GM23338 (cell line): Measurements from ENCODE around the gene ITPRID1. TPM values are rescaled to one million over a fixed set of nuclear protein-coding genes. Genes with fewer than 3 reads are reported as not detected.

Experiments
- ATAC-seq: fragments of 200-7000 bp; cut with Tn5 transposase; 3 replicates; pipeline ENCODE4 v1.9.1; 2020
- DNase-seq: peaks from one replicate; pipeline ENCODE4 v3.0.0-alpha.2; 2015; ENCODE audit warnings: low spot score
- H2AFZ ChIP-seq: fragments of 200-600 bp; sonication (generic); 2 replicates; pipeline ENCODE4 v1.8.0; 2016; ENCODE audit warnings: antibody characterized with exemption, mild to moderate bottlenecking, moderate library complexity
- H3F3A ChIP-seq: fragments of 200-600 bp; sonication (generic); replicated peaks from 2 replicates; pipeline ENCODE4 v1.8.0; 2017; ENCODE audit warnings: antibody characterized with exemption, mixed run types, low read depth
- H3K27ac ChIP-seq: fragments of 200-600 bp; sonication (generic); 2 replicates; pipeline ENCODE4 v1.6.1; 2016; ENCODE audit warnings: low read depth
- H3K27me3 ChIP-seq: fragments of 200-600 bp; sonication (generic); 2 replicates; pipeline ENCODE4 v1.8.0; 2016; ENCODE audit warnings: mild to moderate bottlenecking, mixed run types, moderate library complexity; ENCODE audit not compliant: insufficient read depth
- H3K36me3 ChIP-seq: fragments of 200-600 bp; sonication (generic); 2 replicates; pipeline ENCODE4 v1.8.0; 2016; ENCODE audit warnings: mild to moderate bottlenecking; ENCODE audit not compliant: insufficient read depth
- H3K4me1 ChIP-seq: fragments of 200-600 bp; sonication (generic); 2 replicates; pipeline ENCODE4 v1.8.0; 2016; ENCODE audit warnings: mild to moderate bottlenecking, moderate library complexity; ENCODE audit not compliant: insufficient read depth
- H3K4me2 ChIP-seq: fragments of 200-600 bp; sonication (generic); 2 replicates; pipeline ENCODE4 v1.7.1; 2017; ENCODE audit warnings: mixed run types
- H3K4me3 ChIP-seq: fragments of 200-600 bp; sonication (generic); 2 replicates; pipeline ENCODE4 v1.6.1; 2016; ENCODE audit warnings: mixed run types
- H3K79me2 ChIP-seq: fragments of 200-600 bp; sonication (generic); replicated peaks from 2 replicates; pipeline ENCODE4 v1.8.0; 2017; ENCODE audit warnings: mild to moderate bottlenecking; ENCODE audit not compliant: insufficient read depth
- H3K9me2 ChIP-seq: fragments of 200-600 bp; sonication (generic); 2 replicates; pipeline ENCODE4 v1.8.0; 2017; ENCODE audit not compliant: insufficient read depth
- H4K20me1 ChIP-seq: fragments of 200-600 bp; sonication (generic); replicated peaks from 2 replicates; pipeline ENCODE4 v1.8.0; 2017; ENCODE audit warnings: mild to moderate bottlenecking; ENCODE audit not compliant: insufficient read depth
- H3K27ac Mint-ChIP-seq: 2 replicates; pipeline ENCODE4 v1.8.0; 2020; ENCODE audit warnings: inconsistent platforms, mild to moderate bottlenecking, moderate library complexity, mixed read lengths
- H3K27me3 Mint-ChIP-seq: 3 replicates; pipeline ENCODE4 v1.8.0; 2022; ENCODE audit warnings: low read depth, mild to moderate bottlenecking, moderate library complexity, mixed read lengths, inconsistent platforms; ENCODE audit not compliant: insufficient read depth, poor library complexity
- H3K36me3 Mint-ChIP-seq: 3 replicates; pipeline ENCODE4 v1.8.0; 2021; ENCODE audit warnings: low read depth, mild to moderate bottlenecking, inconsistent platforms, moderate library complexity, mixed read lengths
- H3K4me1 Mint-ChIP-seq: 3 replicates; pipeline ENCODE4 v1.8.0; 2020; ENCODE audit warnings: mild to moderate bottlenecking, inconsistent platforms, mixed read lengths
- H3K4me3 Mint-ChIP-seq: 3 replicates; pipeline ENCODE4 v1.8.0; 2021; ENCODE audit warnings: moderate library complexity, mild to moderate bottlenecking, inconsistent platforms, mixed read lengths
- H3K9me3 Mint-ChIP-seq: 3 replicates; pipeline ENCODE4 v1.8.0; 2020; ENCODE audit warnings: moderate library complexity, mild to moderate bottlenecking, inconsistent platforms, mixed read lengths
- CTCF ChIP-seq, 2 experiments: fragments of 200-600 bp in 1 of 2; sonication (generic) in 1 of 2; conservative IDR thresholded peaks; 2 replicates each; pipeline versions ENCODE4 v1.5.1 to v1.6.1; 2016 to 2017; ENCODE audit warnings: antibody characterized with exemption in 2 of 2, low read depth in 2 of 2, mild to moderate bottlenecking in 2 of 2, moderate library complexity in 1 of 2
- EZH2 ChIP-seq: fragments of 200-600 bp; sonication (generic); IDR thresholded peaks from one replicate; pipeline ENCODE4 v1.8.0; 2017; ENCODE audit warnings: antibody characterized with exemption, mild to moderate bottlenecking, low read depth; ENCODE audit not compliant: unreplicated experiment
- EZH2phosphoT487 ChIP-seq: fragments of 200-600 bp; sonication (generic); IDR thresholded peaks from one replicate; pipeline ENCODE4 v1.8.1; 2018; ENCODE audit warnings: antibody characterized with exemption; ENCODE audit not compliant: unreplicated experiment
- NANOG ChIP-seq: IDR thresholded peaks from 2 replicates; pipeline ENCODE4 v1.6.1; 2016; ENCODE audit warnings: antibody characterized with exemption, borderline replicate concordance
- POLR2AphosphoS5 ChIP-seq: IDR thresholded peaks from 2 replicates; pipeline ENCODE4 v1.6.1; 2016; ENCODE audit warnings: antibody characterized with exemption, low read depth
- REST ChIP-seq: IDR thresholded peaks from one replicate; pipeline ENCODE4 v1.6.1; 2018; ENCODE audit warnings: antibody characterized with exemption; ENCODE audit not compliant: unreplicated experiment
- ZNF114 ChIP-seq: fragments of 250-450 bp; sonication (Bioruptor Pico); IDR thresholded peaks from 2 replicates; pipeline ENCODE4 v1.5.0; 2020; ENCODE audit warnings: mild to moderate bottlenecking, moderate library complexity
- ZNF331 ChIP-seq: fragments of 250-450 bp; sonication (Bioruptor Pico); IDR thresholded peaks from 2 replicates; pipeline ENCODE4 v1.5.0; 2020; ENCODE audit warnings: low read depth, mild to moderate bottlenecking, moderate library complexity
- ZNF462 ChIP-seq: fragments of 250-450 bp; sonication (Bioruptor Pico); IDR thresholded peaks from 2 replicates; pipeline ENCODE4 v1.5.0; 2020; ENCODE audit warnings: mild to moderate bottlenecking, moderate library complexity
- polyA plus RNA-seq: library from polyadenylated mRNA; unstranded; fragments of >200 nt; fragmentation: Nextera tagmentation; extraction: Ambion mirVana; gene quantifications from 2 replicates; pipeline ENCODE4 v1.2.1, GENCODE V29; 2016
- total RNA-seq: library from RNA; depleted of rRNA; stranded (reverse); fragments of >200 nt; shearing (Covaris generic); gene quantifications from 2 replicates; pipeline ENCODE4 v1.2.3, GENCODE V29; 2014

The ITPRID1 gene
- total and polyA plus RNA-seq, 2 experiments from 2014 or later: 0.05 to 0.45 TPM

GRCh38 chr7:31633467-31633866, 119.6 kb downstream of the ITPRID1 start (continued):
- TF ChIP-seq ZNF462 (CRISPR knock-in tag) (no peak), POLR2AphosphoS5 (no peak), EZH2 (no peak), ZNF114 (no peak), NANOG (no peak)

- H3K36me3 Mint-ChIP-seq: no peaks in the 10 kb centered on the region
- ATAC-seq (peak; percentile 99), DNase-seq (peak; percentile 86)
- H3K4me3 Mint-ChIP-seq: no peak overlapping the region
- H3K4me1 Mint-ChIP-seq: peaks cover 2% of the 10 kb centered on the region; the same call in 2 of the 3 replicates
- Histone ChIP-seq H2AFZ (no peak overlapping the region), H3F3A (no peaks in the 10 kb centered on the region), H3K79me2 (no peaks in the 10 kb centered on the region), H3K9me2 (no peaks in the 10 kb centered on the region), H3K4me3 (no peak overlapping the region), H3K36me3 (no peaks in the 10 kb centered on the region), H3K4me1 (no peaks in the 10 kb centered on the region), H3K4me2 (no peak overlapping the region), H3K27me3 (no peaks in the 10 kb centered on the region), H4K20me1 (no peaks in the 10 kb centered on the region), H3K27ac (no peak overlapping the region)
- no peak overlapping the region for H3K27ac Mint-ChIP-seq
- H3K9me3 Mint-ChIP-seq: peaks cover under 1% of the 10 kb centered on the region; the same call in 1 of the 3 replicates
- TF ChIP-seq EZH2phosphoT487 (no peak), REST (no peak), CTCF (conservative IDR thresholded peaks at IDR 0.05; ENCODE audit: low read depth in 2 of 2) (peak; percentile 85 to 93), NANOG (no peak), ZNF331 (CRISPR knock-in tag) (no peak)
- H3K27me3 Mint-ChIP-seq: no peaks in the 10 kb centered on the region
These were observed 120.1 kb downstream of the ITPRID1 start for GRCh38 chr7:31633894-31634494.
